Neural progenitor cell (in vitro differentiated cells): ENCODE measurements around the gene ATP13A3. TPM values are rescaled to one million over a fixed set of nuclear protein-coding genes. Genes with fewer than 3 reads are reported as not detected.

ENCODE experiments used
- DNase-seq: peaks from one replicate; pipeline ENCODE4 v3.0.0-alpha.2; 2016; ENCODE audit warnings: low spot score
- H2AFZ ChIP-seq: fragments of 200-600 bp; sonication (generic); replicated peaks from 2 replicates; pipeline ENCODE4 v1.6.1; 2016; ENCODE audit warnings: antibody characterized with exemption
- H3F3A ChIP-seq: fragments of 200-600 bp; sonication (generic); 2 replicates; pipeline ENCODE4 v1.6.1; 2016; ENCODE audit warnings: antibody characterized with exemption, low read depth
- H3K27ac ChIP-seq: fragments of 200-600 bp; sonication (generic); 2 replicates; pipeline ENCODE4 v1.5.1; 2016; ENCODE audit warnings: mild to moderate bottlenecking
- H3K27me3 ChIP-seq: fragments of 200-600 bp; sonication (generic); 2 replicates; pipeline ENCODE4 v1.6.1; 2016; ENCODE audit warnings: mild to moderate bottlenecking, moderate library complexity
- H3K36me3 ChIP-seq: fragments of 200-600 bp; sonication (generic); 2 replicates; pipeline ENCODE4 v1.5.1; 2016
- H3K4me1 ChIP-seq: fragments of 200-600 bp; sonication (generic); 2 replicates; pipeline ENCODE4 v1.6.1; 2016; ENCODE audit warnings: mixed run types
- H3K4me2 ChIP-seq: fragments of 200-600 bp; sonication (generic); 2 replicates; pipeline ENCODE4 v1.6.1; 2016
- H3K4me3 ChIP-seq: fragments of 200-600 bp; sonication (generic); 2 replicates; pipeline ENCODE4 v1.5.1; 2016
- H3K79me2 ChIP-seq: fragments of 200-600 bp; sonication (generic); 2 replicates; pipeline ENCODE4 v1.6.1; 2016; ENCODE audit warnings: low read depth
- H3K9ac ChIP-seq: fragments of 200-600 bp; sonication (generic); 2 replicates; pipeline ENCODE4 v1.6.1; 2016
- H3K9me3 ChIP-seq: fragments of 200-600 bp; sonication (generic); 2 replicates; pipeline ENCODE4 v1.5.1; 2016; ENCODE audit warnings: low read depth
- H4K20me1 ChIP-seq: fragments of 200-600 bp; sonication (generic); 2 replicates; pipeline ENCODE4 v1.6.1; 2016; ENCODE audit warnings: low read depth
- H3K27ac Mint-ChIP-seq: 3 replicates; pipeline ENCODE4 v1.8.0; 2021; ENCODE audit warnings: mixed read lengths
- H3K27me3 Mint-ChIP-seq: 2 replicates; pipeline ENCODE4 v1.8.0; 2022; ENCODE audit warnings: low read depth, mild to moderate bottlenecking, inconsistent platforms, moderate library complexity, mixed read lengths; ENCODE audit not compliant: insufficient read depth
- H3K36me3 Mint-ChIP-seq: 3 replicates; pipeline ENCODE4 v1.8.0; 2021; ENCODE audit warnings: mixed read lengths
- H3K4me1 Mint-ChIP-seq: 3 replicates; pipeline ENCODE4 v1.8.0; 2021; ENCODE audit warnings: mixed read lengths
- H3K4me3 Mint-ChIP-seq: 3 replicates; pipeline ENCODE4 v1.8.0; 2021; ENCODE audit warnings: mild to moderate bottlenecking, moderate library complexity, mixed read lengths
- H3K9me3 Mint-ChIP-seq: 3 replicates; pipeline ENCODE4 v1.8.0; 2020; ENCODE audit warnings: mixed read lengths
- CTCF ChIP-seq: fragments of 200-600 bp; sonication (generic); IDR thresholded peaks from 2 replicates; pipeline ENCODE4 v1.5.1; 2017; ENCODE audit warnings: antibody characterized with exemption, mild to moderate bottlenecking
- EZH2 ChIP-seq: fragments of 200-600 bp; sonication (generic); IDR thresholded peaks from 2 replicates; pipeline ENCODE4 v1.6.1; 2017; ENCODE audit warnings: antibody characterized with exemption, mild to moderate bottlenecking, moderate library complexity
- EZH2phosphoT487 ChIP-seq: fragments of 200-600 bp; sonication (generic); IDR thresholded peaks from 2 replicates; pipeline ENCODE4 v1.6.1; 2017; ENCODE audit warnings: antibody characterized with exemption
- total RNA-seq: library from RNA; depleted of rRNA; stranded (reverse); fragments of >200 nt; gene quantifications from 2 replicates; pipeline ENCODE4 v1.2.3, GENCODE V29; 2015; ENCODE audit warnings: low replicate concordance

The ATP13A3 gene
- total RNA-seq, 1 donor from 2014 or later = 105 TPM

- Histone ChIP-seq H3K4me1 (peaks cover 30% of the 10 kb centered on the region), H3K9me3 (no peaks in the 10 kb centered on the region), H3F3A (peaks cover 10% of the 10 kb centered on the region), H3K9ac (no peak overlapping the region), H3K27me3 (peaks cover 12% of the 10 kb centered on the region), H3K79me2 (no peaks in the 10 kb centered on the region), H3K4me2 (no peak overlapping the region), H2AFZ (no peak overlapping the region), H3K36me3 (no peaks in the 10 kb centered on the region), H4K20me1 (no peaks in the 10 kb centered on the region), H3K27ac (no peak overlapping the region), H3K4me3 (no peak overlapping the region)
- DNase-seq = peak; percentile 40
- Mint-ChIP-seq H3K36me3 (no peaks in the 10 kb centered on the region), H3K27me3 (peaks cover 19% of the 10 kb centered on the region), H3K27ac (no peak overlapping the region), H3K4me1 (peaks cover 38% of the 10 kb centered on the region), H3K4me3 (no peak overlapping the region), H3K9me3 (no peaks in the 10 kb centered on the region)
- TF ChIP-seq EZH2 = no peak
- no peak for TF ChIP-seq EZH2phosphoT487
- TF ChIP-seq CTCF = no peak
These were observed 118.6 kb downstream of the ATP13A3 start for GRCh38 chr3:194367992-194368841.

GRCh38 chr3:194365978-194366490 lies 120.8 kb downstream of the ATP13A3 start:
- Mint-ChIP-seq H3K4me3 (no peak overlapping the region), H3K4me1 (peaks cover 38% of the 10 kb centered on the region), H3K9me3 (no peaks in the 10 kb centered on the region), H3K27ac (no peak overlapping the region), H3K36me3 (no peaks in the 10 kb centered on the region), H3K27me3 (peaks cover 12% of the 10 kb centered on the region)
- no peaks in the 10 kb centered on the region for H3K79me2 ChIP-seq
- no peak overlapping the region for H3K4me3 ChIP-seq
- no peak for DNase-seq
- no peak for TF ChIP-seq EZH2
- TF ChIP-seq CTCF = no peak
- no peak for TF ChIP-seq EZH2phosphoT487
- H3K9ac ChIP-seq = no peak overlapping the region
- H3K36me3 ChIP-seq = no peaks in the 10 kb centered on the region
- no peak overlapping the region for H3K4me2 ChIP-seq
- H3K9me3 ChIP-seq = no peaks in the 10 kb centered on the region
- H3K27me3 ChIP-seq = peaks cover 12% of the 10 kb centered on the region
- peaks cover 9% of the 10 kb centered on the region for H3F3A ChIP-seq
- H4K20me1 ChIP-seq = no peaks in the 10 kb centered on the region
- peaks cover 30% of the 10 kb centered on the region for H3K4me1 ChIP-seq
- no peak overlapping the region for H3K27ac ChIP-seq
- no peak overlapping the region for H2AFZ ChIP-seq

GRCh38 chr3:194365526-194365925 lies 121.3 kb downstream of the ATP13A3 start:
- Histone ChIP-seq H3K4me2 (no peak overlapping the region), H3K4me3 (no peak overlapping the region), H3K4me1 (peaks cover 27% of the 10 kb centered on the region), H3K79me2 (no peaks in the 10 kb centered on the region), H4K20me1 (no peaks in the 10 kb centered on the region), H3K9ac (no peak overlapping the region), H3K27me3 (peaks cover 12% of the 10 kb centered on the region), H3K9me3 (no peaks in the 10 kb centered on the region), H3K36me3 (no peaks in the 10 kb centered on the region), H3F3A (peaks cover 6% of the 10 kb centered on the region), H3K27ac (no peak overlapping the region), H2AFZ (no peak overlapping the region)
- Mint-ChIP-seq H3K9me3 (no peaks in the 10 kb centered on the region), H3K36me3 (no peaks in the 10 kb centered on the region), H3K4me3 (no peak overlapping the region), H3K4me1 (peaks cover 34% of the 10 kb centered on the region), H3K27me3 (peaks cover 11% of the 10 kb centered on the region), H3K27ac (no peak overlapping the region)
- TF ChIP-seq EZH2phosphoT487 = no peak
- no peak for TF ChIP-seq EZH2
- TF ChIP-seq CTCF = no peak
- DNase-seq = no peak
